HG03103 (cell line): Measurements from ENCODE around the gene PIK3R1.

Experiments used
- ATAC-seq: cut with Tn5 transposase; IDR thresholded peaks from one replicate; pipeline ENCODE4 v1.9.1; 2021; ENCODE audit warnings: low read depth; ENCODE audit not compliant: unreplicated experiment

PIK3R1 gene

DNA sequence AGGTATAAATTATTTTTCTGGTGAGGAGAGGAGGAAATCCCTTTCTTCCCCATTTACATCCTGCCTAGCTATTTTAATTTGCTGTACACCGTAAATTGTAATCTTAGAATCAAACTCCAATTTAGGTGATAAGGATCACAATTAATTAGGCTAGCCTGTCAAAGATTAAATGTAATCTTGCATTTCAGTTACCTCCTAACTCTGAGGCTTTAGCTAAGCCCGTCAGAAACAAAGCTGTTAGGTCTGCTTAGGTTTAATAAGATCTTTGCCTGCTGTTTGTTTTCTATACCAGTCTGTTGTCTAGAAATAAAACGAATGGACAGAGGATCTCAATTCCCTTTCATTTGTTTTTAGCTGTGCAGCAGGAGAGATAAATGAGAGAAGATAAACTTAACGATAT is 51.5 kb downstream of the PIK3R1 start:
- no peak for ATAC-seq

DNA sequence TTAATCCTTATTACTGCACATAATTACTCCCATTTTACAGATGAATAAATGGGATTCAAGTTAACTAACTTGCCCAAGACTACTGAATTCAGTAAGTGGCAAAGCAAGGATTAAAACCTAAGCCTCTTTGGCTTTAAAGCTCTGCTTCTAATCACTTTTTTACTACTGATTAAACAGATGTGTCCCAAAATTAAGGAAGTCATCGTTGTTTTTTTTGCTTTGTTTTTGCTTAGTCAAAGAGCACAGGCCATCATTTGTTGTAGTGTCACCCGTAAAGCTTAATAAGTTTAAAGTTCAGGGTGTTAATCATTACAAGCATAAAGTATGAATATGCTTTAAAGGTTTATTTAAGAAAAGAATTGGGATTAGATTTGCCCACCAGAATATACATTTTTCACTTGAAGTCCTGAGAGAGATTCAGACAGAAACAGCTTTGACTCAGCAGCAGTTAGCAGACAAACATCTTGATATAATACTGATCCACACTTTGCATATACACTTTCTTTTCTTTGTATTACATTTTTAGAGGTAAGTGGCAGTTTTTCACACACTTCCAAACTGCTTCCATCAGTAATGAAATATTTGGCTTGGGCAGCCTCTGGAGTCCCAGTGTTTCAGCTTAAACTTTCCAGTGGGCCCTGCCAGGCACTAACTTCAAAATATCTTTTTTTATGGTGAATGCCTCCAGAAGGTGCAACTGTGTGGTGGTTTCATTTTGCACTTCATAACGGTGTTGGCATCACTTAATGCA is 52.7 kb downstream of the PIK3R1 start:
- ATAC-seq: no peak

DNA sequence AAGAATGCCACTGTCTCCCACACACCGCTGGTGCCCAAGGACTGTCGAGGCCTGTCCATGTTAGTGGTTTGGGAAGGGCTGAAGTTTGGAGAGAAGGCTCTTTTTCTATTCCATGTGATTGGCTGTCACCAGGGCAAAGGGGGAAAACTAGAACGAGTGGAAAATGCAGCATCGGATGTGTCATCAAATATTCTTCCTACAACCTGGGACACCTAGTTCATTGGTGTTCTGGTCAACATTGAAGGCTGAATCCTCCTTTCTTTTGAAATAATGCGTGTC is 53.2 kb downstream of the PIK3R1 start:
- ATAC-seq: no peak

DNA sequence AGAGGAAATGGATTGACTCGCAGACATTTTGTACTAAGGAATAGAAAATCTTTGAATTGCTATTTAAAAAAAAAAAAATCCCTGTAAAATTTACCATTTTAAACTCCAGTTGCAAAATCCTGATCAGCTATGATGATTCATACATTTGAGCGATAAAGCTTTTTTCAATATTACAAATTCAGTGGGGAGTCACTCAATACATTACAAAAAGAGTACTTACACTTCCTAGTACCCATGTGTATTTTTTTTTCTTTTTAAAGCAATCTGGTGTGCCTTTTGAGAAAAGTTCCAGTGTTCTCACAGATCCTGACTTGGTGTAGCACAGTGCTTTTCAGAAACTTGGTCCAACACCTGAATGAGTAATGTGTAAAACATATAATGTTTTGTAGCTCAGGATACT is 54.3 kb downstream of the PIK3R1 start:
- no peak for ATAC-seq

DNA sequence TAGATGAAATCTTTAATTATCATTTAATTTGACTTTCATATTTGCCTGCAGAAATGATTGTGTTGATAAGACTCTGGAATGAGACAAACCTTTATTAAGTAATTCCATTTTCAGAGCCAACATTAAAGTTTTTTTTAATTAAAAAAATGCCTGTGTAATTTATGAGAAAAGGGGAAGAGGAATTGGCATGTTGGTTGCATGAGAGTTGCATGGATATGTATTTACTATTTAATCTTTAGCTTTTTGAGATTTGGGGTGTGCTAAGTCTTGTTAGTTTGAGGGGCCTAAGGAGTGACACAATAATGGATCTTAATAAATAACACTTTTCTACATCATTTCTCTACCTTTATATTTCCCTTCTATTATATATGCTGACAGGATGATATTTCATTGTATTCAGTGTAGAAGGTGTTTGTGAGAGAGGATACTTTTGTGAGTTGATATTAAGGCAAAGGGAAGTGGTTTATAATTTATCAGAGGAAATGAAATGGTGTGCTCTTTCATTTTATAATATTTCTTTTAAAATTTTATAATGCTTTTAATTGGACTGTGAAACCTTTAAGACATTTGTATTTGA is 54.9 kb downstream of the PIK3R1 start:
- ATAC-seq: no peak

DNA sequence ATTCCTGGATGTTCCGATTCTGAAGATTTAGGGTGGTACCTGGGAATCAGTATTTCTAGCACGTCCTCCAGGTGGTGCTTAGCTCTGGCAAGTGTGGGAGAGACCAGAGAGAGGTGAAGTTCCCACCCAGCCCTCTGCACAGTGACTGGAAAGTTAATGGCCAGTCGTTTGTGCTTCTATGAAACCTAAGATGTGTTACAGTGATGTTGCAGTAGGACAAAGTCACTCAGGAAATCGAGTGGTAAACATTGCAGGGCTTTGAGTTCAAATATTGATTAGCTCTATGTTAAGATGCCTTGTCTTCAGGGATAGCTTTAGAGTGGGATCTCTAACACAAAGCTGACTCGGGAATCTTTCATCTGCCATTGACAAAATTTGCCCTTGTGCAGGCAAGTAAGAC is 55.6 kb downstream of the PIK3R1 start:
- no peak for ATAC-seq

DNA sequence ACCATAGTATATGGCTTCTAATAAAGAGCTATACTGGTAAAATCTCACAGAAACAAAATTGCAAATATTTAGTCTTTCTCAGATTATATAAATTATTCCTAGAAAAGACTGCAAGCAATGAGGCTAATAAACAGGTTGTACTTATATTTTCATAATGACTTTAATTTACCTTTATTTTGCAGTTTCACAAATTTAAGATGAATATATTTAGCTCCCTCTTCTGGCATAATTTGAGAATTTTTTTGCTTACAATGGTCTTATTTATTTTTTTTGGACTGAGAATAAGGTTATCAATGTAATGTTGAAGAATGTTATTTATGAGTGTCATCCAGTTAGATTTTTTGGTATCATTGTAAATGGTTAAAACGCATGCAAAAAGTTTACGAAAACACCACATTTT is 56.7 kb downstream of the PIK3R1 start:
- ATAC-seq: no peak

DNA sequence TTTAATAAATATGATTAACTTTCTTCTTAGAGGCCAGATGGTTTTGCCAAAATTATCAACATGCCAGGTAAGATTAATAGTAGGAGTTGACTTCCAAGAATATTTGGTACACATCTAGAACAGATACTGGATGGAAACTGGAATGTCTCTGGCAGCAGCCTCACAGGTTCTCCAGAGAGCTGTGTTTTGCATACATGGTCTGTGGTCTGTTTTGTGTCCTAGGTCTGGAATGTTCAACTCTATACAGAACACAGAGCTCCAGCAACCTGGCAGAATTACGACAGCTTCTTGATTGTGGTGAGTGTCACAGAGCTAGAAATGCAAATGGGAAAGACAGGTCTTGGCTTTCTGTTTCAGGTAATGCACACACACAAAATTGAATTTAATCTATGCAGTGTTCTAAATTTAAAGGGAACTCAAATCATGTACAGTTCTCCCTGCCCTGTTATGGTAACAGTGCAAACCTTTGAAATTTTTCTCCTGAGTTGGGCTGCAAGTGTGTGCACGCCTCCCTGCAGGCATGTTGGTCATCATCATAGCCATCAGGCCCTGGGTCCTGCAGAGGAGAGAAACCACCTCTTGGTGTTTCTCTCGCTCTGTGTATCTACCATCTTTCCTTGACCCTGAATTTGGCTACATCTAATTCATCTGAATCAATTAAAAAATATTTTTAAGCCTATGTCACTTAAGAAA is 58.3 kb downstream of the PIK3R1 start:
- no peak for ATAC-seq

DNA sequence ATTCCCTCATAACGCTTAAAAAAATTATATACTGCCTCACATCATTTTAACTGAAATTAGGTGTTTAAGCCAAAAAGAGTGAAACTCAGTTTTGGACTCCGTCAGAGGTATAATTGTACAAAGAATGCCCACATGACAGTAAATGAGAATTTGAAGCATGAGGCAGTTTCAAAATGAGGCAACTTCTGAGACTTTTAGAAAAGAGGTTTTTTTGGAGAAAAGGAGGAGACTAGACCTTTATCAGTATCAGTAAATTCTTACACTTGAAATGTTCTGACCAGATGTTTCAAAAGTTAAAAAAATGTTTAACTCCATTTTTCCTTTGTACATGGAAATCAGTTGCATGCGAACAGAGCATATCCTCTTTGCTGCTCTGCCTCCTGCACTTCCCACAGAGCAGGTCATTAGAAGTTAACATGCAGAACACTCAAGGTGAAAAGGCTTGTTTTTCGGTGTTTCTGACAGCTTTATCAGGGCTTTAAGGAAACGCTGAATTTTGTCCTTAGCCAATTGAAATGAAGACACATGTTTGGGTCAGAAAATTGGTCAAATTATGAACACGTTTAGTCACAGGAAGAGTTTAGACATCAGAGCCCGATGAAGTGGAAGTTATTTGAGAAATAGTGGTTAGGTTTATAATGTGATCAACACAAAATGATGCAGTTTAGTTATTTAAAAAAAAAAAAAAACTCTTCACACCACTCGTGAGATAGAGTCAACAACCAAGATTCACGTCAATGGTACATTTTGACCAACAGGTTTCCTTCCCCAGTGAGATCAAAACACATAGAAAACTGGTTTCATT is 59.5 kb downstream of the PIK3R1 start:
- ATAC-seq: no peak

DNA sequence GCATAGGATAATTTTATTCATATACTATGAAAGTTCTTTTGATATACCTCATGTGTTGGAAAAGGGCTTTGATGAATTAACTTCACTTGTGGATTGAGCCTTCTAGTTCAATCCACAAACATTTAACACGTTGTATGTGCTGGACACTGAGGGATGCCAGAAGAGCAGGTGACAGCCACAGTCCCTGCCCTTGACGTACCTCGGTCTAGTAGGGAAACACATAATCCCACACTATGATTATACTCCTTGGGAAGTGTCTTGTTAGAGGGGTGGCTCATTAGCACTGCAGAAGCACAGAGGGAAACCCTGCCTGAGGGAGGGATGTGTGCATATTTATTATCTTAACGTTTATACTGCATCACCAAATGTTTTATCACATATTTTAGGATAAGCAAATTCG is 61.2 kb downstream of the PIK3R1 start:
- ATAC-seq: no peak

DNA sequence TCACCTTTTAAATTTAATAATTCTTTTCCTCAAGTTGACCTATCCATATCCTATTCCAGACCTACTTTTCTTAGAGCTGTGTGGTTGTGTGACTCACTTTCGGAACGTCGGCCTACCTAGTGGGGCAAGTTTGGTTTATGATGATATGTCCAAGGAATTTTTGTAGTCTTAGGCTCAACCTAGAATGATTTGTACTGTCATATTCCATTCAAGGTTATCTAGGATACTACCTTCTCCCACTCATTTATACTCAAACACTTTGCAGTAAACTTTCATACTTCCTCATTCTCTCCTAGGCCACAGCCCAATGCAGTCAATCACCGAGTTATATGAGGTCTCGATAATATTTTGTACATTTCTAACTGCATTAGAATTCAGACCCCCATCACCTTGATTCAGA is 61.9 kb downstream of the PIK3R1 start:
- ATAC-seq: no peak

DNA sequence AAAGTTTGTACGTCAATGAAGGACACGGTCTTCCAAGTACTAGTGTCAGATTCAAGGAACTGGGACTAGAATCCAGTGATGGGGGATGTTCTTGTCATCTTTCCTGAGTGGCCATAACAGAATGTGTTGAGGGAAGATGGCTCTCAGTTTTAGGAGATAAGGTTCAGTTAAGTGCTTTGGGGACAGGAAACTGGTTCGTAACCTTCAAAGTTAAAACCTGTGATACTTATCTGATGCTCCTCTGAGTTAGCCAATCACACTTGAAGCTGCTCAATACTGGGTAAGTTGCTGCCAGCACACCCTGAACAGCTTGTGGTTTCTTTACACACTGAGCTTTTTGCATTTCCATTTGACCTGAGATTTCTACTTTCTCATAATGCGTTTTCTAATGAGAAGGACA is 64.4 kb downstream of the PIK3R1 start:
- ATAC-seq: peak; percentile 39

DNA sequence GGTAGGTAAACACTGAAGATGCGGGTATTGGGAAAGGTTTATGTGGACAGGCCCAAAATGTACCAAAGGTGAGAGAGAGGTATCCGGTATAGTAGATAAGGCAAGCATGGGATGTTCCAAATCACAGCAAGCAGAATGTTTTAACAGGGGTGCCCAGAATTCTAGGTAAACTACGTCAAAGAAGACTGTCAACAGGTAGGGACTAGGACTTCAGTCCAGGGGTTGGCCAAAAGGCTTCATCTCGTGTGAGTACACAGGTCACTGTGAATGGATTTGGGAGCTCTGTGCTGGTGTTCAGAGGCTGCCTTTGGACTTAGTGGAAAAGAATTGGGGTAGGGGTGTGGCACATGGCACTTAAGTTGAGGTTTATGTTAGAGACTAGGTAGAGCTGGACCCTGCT is 66.4 kb downstream of the PIK3R1 start:
- no peak for ATAC-seq

DNA sequence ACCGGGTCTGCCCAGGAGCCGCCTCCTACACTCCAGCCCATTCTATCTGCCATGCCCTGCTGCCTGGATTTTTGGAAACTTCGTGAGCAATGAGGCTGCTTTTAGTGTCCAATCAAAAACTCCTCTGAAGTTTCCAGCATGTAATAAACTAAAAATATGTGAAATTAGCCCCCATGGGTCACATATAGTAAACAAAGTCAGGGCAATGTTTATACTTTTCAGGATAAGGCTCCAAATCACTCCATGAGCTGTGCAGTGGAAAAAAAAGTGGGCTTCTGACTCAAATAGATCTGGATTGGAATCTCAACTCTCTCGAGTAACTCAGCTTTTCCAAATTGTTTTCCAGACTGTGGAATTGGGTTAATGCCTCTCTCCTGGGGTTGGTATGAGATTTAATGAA is 68.2 kb downstream of the PIK3R1 start:
- ATAC-seq: no peak

DNA sequence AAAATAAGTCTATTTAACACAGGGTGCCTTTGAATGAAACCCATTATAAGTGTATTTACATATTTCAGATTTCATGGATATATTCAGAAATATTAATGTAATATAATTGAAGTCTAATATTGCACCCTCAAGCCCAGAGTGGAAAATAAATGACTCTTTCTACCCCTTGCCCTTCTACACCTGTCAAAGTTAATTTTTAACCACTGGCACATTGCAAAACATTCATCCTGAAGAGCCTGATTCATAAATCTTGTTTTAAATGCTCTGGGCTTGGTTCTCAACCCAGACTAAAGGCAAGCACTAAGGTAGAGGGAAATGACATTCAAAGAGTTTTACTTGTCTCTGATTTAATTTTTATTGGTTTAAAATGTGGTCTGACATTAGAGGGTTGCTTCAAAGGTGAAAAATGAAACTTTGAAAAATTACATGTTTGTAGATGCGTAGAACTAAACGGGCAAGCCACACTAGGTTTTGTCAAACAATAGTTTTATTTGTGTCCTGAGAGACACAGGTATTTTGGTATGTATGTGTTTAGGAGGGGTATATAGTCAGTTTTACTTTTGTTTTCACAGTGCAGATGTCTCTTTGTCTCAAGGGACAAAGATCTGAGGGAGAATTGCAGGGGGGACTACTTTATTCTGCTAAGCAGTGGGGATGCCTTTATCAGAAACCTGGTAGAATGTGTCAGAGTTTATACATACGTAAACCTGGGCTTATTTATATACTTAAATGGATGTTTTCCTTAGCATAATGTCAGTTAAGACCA is 69.7 kb downstream of the PIK3R1 start:
- no peak for ATAC-seq

DNA sequence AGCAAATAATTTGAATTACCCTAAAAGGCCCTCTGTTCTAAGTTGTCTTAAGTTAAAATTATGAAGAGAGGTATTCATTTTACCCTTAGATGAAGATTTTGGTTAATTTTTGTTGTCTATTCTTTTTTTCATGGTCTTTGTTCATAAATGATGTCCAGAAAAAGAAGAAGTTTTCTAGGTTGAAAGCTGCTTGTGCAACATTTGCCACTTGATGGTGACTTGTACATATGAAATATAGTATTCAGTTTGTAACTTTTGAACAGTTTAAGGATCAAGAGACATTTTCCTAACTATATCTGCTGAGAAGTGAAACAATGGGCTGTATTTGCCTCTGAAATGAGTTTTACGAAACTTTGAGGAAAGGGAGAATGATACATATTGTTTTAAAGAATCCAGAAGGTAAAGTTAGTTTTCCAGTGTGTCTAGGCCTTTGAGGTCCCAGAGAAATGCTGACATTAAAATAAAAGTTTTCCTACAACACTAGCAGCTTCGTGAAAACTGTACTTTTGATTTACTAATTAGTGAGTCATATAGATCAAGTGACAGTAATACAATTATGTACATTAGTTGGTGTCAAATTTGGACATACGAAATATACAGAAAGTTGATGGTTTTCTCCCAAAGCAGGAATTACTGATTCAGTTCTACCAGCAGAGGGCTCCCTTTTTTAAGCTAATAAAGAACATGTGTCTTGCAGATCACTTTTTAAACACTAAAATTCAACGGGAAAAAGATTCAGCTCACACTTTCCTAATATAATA is 70.5 kb downstream of the PIK3R1 start:
- no peak for ATAC-seq

DNA sequence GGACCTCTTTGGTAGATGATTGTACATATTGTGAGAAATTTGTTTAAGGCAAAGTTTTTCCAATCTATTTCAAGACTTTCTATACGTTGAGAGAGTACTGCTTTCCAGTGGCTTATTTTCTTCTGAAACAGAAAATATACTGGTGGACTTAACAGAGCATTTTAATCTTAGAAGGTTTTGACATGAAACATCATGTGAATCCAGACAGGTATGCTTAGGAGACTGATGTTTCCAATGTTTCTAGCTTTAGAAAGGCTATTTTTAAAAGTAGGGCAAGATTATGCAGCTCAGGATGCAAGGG is 71.0 kb downstream of the PIK3R1 start:
- ATAC-seq: no peak

DNA sequence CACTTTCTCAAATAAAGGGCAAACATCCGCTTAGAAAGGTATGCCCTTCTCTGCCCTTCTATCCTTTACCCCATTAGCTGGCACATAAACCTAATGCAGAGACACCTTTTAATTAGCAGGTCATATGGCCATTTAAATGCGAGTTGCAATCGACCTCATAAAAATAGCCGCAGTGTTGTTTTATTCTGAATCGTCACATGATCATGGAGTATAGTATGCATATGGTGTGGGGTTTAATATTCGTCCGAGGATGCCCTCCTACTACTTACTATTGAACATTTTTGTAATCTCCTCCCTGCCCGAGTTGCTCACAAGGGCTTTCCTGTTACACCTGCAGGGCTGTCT is 72.0 kb downstream of the PIK3R1 start:
- ATAC-seq: no peak

DNA sequence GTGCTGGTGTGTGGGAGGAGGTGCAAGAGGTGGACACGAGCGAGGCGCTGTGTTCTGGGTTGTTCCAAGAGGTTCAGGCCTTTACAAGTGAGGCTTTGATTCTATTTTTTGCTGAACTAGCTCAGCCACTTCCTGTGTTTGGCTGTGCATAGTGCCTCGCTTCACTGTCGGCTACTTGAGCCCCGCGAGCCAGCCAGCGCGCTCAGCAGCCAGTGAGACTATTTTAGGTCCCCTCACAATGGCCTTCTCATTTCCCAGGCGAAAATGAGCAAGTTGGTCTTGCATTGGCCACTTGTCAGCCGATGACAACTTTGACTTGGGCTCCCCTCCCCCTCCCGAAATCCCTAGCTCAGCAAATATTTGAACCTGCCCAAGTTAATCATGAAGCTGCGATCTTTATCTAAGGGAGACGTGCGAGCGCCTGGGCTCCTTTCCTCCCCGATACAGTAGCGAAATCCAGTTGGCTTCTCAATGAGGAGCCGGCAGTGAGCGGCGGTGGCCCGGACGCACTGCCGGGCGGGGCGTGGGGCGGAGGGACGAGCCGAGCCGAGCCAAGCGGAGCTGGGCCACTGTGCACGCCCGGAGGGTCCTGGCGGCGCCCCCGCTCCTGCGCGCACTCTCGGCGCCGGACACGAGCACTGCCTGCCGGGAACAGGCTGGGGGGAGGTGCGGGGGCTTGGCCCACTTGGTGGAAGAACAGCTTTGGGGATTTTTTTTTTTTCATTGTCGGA is 72.6 kb downstream of the PIK3R1 start:
- peak; percentile 66 for ATAC-seq

DNA sequence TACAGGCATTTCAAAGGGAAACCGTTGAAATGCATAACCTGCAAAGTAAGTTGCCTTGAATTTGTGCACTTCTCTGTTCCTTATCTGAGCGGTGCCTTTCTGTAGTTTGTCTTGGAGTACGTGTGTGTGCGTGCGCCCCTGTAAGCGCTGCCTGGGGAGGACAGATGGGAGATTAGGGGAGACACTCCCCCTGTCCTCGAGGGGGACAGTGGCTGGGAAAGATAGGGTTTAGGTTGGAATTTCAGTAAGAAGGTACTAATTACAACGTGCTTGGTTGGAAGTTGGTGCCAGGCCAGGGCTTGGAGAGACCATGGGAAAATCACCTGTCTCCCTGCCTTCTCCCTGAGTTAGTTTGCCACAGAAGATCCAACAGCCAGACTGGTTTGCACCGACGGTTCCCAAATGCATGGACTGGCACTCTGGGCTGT is 73.2 kb downstream of the PIK3R1 start:
- ATAC-seq: peak; percentile 8
